ENCODE data around the gene FGF13.

- TF ChIP-seq CTCF (IDR thresholded peaks at IDR 0.05): no peak
- no peak for TF ChIP-seq EZH2 (IDR thresholded peaks at IDR 0.05)
These were observed 72.5 kb downstream of the FGF13 start for GRCh38 chrX:138638996-138639395.
